Measurements from ENCODE around the gene LARGE1. TPM values are rescaled to one million over a fixed set of nuclear protein-coding genes. Genes with fewer than 3 reads are reported as not detected.

Gene LARGE1
- total and polyA plus RNA-seq, 8 donors = 4.1 to 29.3 (median 13.7) TPM

DNA sequence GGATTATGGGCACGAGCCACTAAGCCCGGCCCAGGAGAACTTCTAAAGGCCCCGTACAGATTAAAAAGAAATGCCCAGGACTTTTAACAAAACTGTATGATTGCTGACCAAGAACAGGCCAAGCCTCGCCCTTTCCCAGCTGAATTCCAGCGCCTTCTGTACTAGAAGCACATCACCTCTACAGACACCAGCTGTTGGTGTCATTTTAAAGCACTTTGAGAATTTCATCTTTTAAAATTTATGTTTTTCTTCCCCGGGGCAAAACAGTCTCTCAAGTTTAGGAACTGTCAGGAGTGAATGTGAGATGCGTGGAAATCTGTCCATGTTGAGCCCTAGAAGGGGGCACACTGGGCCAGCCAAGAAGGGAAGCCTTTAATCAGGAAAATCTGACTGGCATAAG lies 362.4 kb downstream of the LARGE1 start:
- DNase-seq = no peak
- ATAC-seq = no peak
- intact Hi-C loops (cut with DNase I) = no loop called here
- FAIRE-seq = no peak
- Histone ChIP-seq H3K27me3 (no peaks in the 10 kb centered on the region), H3K4me1 (peaks cover 0 to 19% (median 7%) of the 10 kb centered on the region in 3 donors), H3K27ac (no peak overlapping the region), H3K9me3 (no peaks in the 10 kb centered on the region), H3K4me3 (no peak overlapping the region), H3K36me3 (no peaks in the 10 kb centered on the region)
- whole genome bisulfite sequencing, 2 donors = 94 to 96% methylated on average over 7 of the region's 7 CpGs
- TF ChIP-seq, protein P1, sequence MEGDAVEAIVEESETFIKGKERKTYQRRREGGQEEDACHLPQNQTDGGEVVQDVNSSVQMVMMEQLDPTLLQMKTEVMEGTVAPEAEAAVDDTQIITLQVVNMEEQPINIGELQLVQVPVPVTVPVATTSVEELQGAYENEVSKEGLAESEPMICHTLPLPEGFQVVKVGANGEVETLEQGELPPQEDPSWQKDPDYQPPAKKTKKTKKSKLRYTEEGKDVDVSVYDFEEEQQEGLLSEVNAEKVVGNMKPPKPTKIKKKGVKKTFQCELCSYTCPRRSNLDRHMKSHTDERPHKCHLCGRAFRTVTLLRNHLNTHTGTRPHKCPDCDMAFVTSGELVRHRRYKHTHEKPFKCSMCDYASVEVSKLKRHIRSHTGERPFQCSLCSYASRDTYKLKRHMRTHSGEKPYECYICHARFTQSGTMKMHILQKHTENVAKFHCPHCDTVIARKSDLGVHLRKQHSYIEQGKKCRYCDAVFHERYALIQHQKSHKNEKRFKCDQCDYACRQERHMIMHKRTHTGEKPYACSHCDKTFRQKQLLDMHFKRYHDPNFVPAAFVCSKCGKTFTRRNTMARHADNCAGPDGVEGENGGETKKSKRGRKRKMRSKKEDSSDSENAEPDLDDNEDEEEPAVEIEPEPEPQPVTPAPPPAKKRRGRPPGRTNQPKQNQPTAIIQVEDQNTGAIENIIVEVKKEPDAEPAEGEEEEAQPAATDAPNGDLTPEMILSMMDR (IDR thresholded peaks at IDR 0.05) = no peak

DNA sequence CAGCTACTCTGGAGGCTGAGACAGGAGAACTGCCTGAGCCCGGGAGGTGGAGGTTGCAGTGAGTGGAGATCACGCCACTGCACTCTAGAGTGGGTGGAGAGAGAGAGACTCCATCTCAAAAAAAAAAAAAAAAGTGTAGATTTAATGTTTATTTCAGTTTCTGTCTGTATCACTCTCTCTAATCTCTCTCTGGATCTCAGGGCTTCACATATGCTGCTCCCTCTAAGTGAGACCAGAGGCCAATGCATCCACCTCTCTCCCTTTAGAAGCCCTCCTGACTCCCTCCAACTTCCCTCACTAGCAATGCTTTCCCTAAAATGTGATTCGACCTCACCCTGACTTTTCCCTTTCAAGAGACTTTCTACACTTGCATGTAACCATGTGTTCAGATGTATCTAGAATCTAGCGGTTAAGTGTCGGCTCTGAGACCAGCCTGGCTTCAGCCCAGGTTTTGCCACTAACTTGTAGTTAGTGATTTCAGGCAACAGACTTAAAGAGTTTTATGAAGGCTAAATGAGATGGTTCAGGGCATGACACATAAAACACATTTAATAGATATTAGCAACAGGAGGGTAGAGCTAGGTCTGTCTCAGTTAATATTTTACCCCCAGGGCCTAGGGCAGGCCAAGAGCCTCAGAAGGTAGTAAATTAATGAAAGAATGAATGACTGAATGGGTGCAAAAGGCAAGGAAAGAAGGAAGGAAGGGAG lies 364.3 kb downstream of the LARGE1 start:
- Histone ChIP-seq H3K27me3 (no peaks in the 10 kb centered on the region), H3K9me3 (no peaks in the 10 kb centered on the region), H3K27ac (peak overlapping the region in 1 of 4 donors; percentile 22), H3K36me3 (no peaks in the 10 kb centered on the region), H3K4me1 (peaks cover 0 to 5% (median 2%) of the 10 kb centered on the region in 3 donors), H3K4me3 (no peak overlapping the region)
- FAIRE-seq (no peak), ATAC-seq (peak in 3 of 4 donors; percentile 35 to 55 (median 54)), DNase-seq (peak in 1 of 6 donors; percentile 20)
- TF ChIP-seq, protein P1 (IDR thresholded peaks at IDR 0.05) = no peak
- intact Hi-C loops (cut with DNase I) = no loop called here
- WGBS, 2 donors = 67 to 73% methylated on average over 5 of the region's 5 CpGs

DNA sequence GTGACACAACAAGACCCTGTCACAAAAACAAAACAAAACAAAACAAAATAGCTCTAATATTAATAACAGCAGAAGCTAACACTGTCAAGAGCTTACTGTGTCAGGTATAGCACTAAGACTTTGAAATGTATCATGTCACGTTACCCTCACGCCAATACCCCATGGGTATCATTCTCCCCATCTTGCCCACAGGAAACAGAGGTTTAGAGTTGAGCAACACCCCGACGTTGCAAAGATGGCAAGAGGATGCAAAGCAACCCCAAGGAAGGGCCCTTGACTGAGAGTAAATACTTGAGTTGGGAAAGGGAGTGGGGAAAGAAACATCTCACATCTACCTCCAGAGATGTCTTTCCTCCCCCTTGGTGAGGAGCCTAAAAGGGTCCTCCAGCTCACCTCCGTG lies 366.8 kb downstream of the LARGE1 start:
- Histone ChIP-seq H3K4me1 (no peaks in the 10 kb centered on the region), H3K9me3 (no peaks in the 10 kb centered on the region), H3K36me3 (no peaks in the 10 kb centered on the region), H3K4me3 (no peak overlapping the region), H3K27me3 (no peaks in the 10 kb centered on the region), H3K27ac (no peak overlapping the region)
- intact Hi-C loops (cut with DNase I) = no loop called here
- FAIRE-seq (no peak), DNase-seq (no peak), ATAC-seq (no peak)
- WGBS, 2 donors = 82 to 87% methylated on average over 5 of the region's 5 CpGs
- TF ChIP-seq, protein P1 (IDR thresholded peaks at IDR 0.05) = no peak

DNA sequence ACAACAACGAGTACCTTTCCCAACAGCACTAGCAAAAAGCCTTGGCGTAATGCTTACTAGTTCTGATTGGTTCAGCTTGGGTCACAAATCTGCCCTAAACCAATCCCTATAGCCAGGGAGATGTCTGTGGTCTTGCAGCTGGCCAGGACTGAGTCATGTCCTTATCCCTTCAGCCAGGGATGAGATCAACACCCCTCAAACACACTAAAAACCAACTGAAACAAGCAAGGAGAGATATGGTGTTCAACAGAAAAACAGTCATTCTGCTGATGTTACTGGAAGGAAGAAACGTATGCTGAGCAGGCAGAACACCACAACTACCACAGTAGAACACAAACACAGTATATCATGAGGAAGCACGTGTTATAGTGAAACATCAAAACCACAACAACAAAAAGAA lies 375.6 kb downstream of the LARGE1 start:
- TF ChIP-seq, protein P1 (IDR thresholded peaks at IDR 0.05) = no peak
- FAIRE-seq (no peak), DNase-seq (no peak), ATAC-seq (no peak)
- Histone ChIP-seq H3K4me1 (peaks cover 8 to 10% (median 8%) of the 10 kb centered on the region in 3 donors), H3K27ac (no peak overlapping the region), H3K36me3 (no peaks in the 10 kb centered on the region), H3K27me3 (no peaks in the 10 kb centered on the region), H3K4me3 (no peak overlapping the region), H3K9me3 (no peaks in the 10 kb centered on the region)
- intact Hi-C loops (cut with DNase I) = no loop called here
- WGBS, 2 donors = 78 to 83% methylated on average over 4 of the region's 4 CpGs

DNA sequence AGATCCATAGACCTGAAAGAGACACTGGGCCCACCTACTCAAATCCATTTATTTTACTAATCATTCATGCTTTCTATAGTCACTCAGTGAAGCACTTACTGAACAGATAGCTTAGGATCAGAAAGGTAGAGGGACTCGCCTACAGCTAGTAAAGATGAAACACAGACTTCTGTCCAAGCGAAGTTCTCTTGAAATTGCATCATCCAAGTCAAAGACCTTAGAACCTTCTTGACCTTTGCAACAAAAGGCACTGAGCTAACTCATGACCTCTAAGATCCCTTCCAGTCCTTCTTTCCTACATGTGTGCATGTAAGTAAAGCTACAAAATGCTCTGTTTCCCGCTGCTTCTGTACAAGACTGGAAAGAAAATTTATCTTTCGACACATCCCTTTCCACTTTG lies 377.6 kb downstream of the LARGE1 start:
- H3K4me3 ChIP-seq = no peak overlapping the region
- H3K9me3 ChIP-seq = no peaks in the 10 kb centered on the region
- intact Hi-C loops (cut with DNase I) = no loop called here
- H3K4me1 ChIP-seq = peaks cover 15 to 23% (median 20%) of the 10 kb centered on the region in 3 donors
- FAIRE-seq (no peak), ATAC-seq (no peak), DNase-seq (no peak)
- H3K27ac ChIP-seq = no peak overlapping the region
- no peaks in the 10 kb centered on the region for H3K36me3 ChIP-seq
- TF ChIP-seq, protein P1 (IDR thresholded peaks at IDR 0.05) = no peak
- 93 to 98% methylated on average over 4 of the region's 4 CpGs for WGBS, 2 donors
- H3K27me3 ChIP-seq = no peaks in the 10 kb centered on the region
